ENCODE data around the gene PCLO. TPM values are rescaled to one million over a fixed set of nuclear protein-coding genes. Genes with fewer than 3 reads are reported as not detected.

Gene PCLO
- total RNA-seq, 4 donors from 2014 or later = 6.6 to 70.7 (median 33.9) TPM

GRCh38 chr7:83190659-83191389 lies 28.1 kb upstream of the PCLO start:
- Histone ChIP-seq H3K4me3 (no peak overlapping the region), H3K9me3 (no peaks in the 10 kb centered on the region), H3K27ac (no peak overlapping the region), H3K36me3 (no peaks in the 10 kb centered on the region), H3K27me3 (no peaks in the 10 kb centered on the region), H3K4me1 (no peaks in the 10 kb centered on the region)
- no peak for DNase-seq
- TF ChIP-seq CTCF (IDR thresholded peaks at IDR 0.05) = no peak
- no peak for TF ChIP-seq POLR2A (IDR thresholded peaks at IDR 0.05)

GRCh38 chr7:83178796-83179195 lies 16.1 kb upstream of the PCLO start:
- Histone ChIP-seq H3K9me3 (peaks cover 0 to 2% (median 0%) of the 10 kb centered on the region in 4 donors), H3K36me3 (no peaks in the 10 kb centered on the region), H3K27me3 (no peaks in the 10 kb centered on the region), H3K27ac (no peak overlapping the region), H3K4me1 (no peaks in the 10 kb centered on the region), H3K4me3 (no peak overlapping the region)
- TF ChIP-seq POLR2A (IDR thresholded peaks at IDR 0.05) (no peak), CTCF (IDR thresholded peaks at IDR 0.05) (no peak)
- DNase-seq = no peak

GRCh38 chr7:83178066-83178465 lies 15.4 kb upstream of the PCLO start:
- TF ChIP-seq POLR2A (IDR thresholded peaks at IDR 0.05) (no peak), CTCF (IDR thresholded peaks at IDR 0.05) (no peak)

GRCh38 chr7:83173664-83174063 lies 11.0 kb upstream of the PCLO start:
- H3K36me3 ChIP-seq = no peaks in the 10 kb centered on the region
- TF ChIP-seq CTCF (IDR thresholded peaks at IDR 0.05) (no peak), POLR2A (IDR thresholded peaks at IDR 0.05) (no peak)
- no peak overlapping the region for H3K27ac ChIP-seq
- no peak overlapping the region for H3K4me3 ChIP-seq
- no peaks in the 10 kb centered on the region for H3K4me1 ChIP-seq
- H3K27me3 ChIP-seq = no peaks in the 10 kb centered on the region
- no peak for DNase-seq
- H3K9me3 ChIP-seq = no peaks in the 10 kb centered on the region

More at GRCh38 chr7:83178066-83178465, 15.4 kb upstream of the PCLO start:
- DNase-seq = no peak
- Histone ChIP-seq H3K27ac (no peak overlapping the region), H3K4me3 (no peak overlapping the region), H3K36me3 (no peaks in the 10 kb centered on the region), H3K9me3 (no peaks in the 10 kb centered on the region), H3K4me1 (no peaks in the 10 kb centered on the region), H3K27me3 (no peaks in the 10 kb centered on the region)

GRCh38 chr7:83166781-83167180 lies 4.1 kb upstream of the PCLO start:
- Histone ChIP-seq H3K27me3 (no peaks in the 10 kb centered on the region), H3K27ac (no peak overlapping the region), H3K9me3 (no peaks in the 10 kb centered on the region), H3K4me1 (no peaks in the 10 kb centered on the region), H3K4me3 (no peak overlapping the region), H3K36me3 (no peaks in the 10 kb centered on the region)
- no peak for TF ChIP-seq CTCF (IDR thresholded peaks at IDR 0.05)
- no peak for TF ChIP-seq POLR2A (IDR thresholded peaks at IDR 0.05)
- no peak for DNase-seq
